GM21737 (cell line): ENCODE measurements around the gene SYNM.

Experiments
- ATAC-seq: cut with Tn5 transposase; IDR thresholded peaks from one replicate; pipeline ENCODE4 v1.9.1; 2021; ENCODE audit warnings: mild to moderate bottlenecking, moderate library complexity; ENCODE audit not compliant: unreplicated experiment

Gene SYNM

GRCh38 chr15:99135194-99135593 is 30.3 kb downstream of the SYNM start:
- peak; percentile 71 for ATAC-seq

- ATAC-seq: no peak
These were observed 32.2 kb downstream of the SYNM start for GRCh38 chr15:99137111-99137546.

- ATAC-seq: no peak
These were observed 33.0 kb downstream of the SYNM start for GRCh38 chr15:99137877-99138276.

GRCh38 chr15:99138491-99138982 is 33.7 kb downstream of the SYNM start:
- ATAC-seq: no peak

- no peak for ATAC-seq
These were observed 34.4 kb downstream of the SYNM start for GRCh38 chr15:99139276-99139675.

GRCh38 chr15:99140590-99140989 is 35.7 kb downstream of the SYNM start:
- no peak for ATAC-seq

GRCh38 chr15:99141943-99142342 is 37.1 kb downstream of the SYNM start:
- ATAC-seq: no peak

GRCh38 chr15:99142562-99142961 is 37.7 kb downstream of the SYNM start:
- no peak for ATAC-seq

- ATAC-seq: no peak
These were observed 38.4 kb downstream of the SYNM start for GRCh38 chr15:99143242-99143641.

GRCh38 chr15:99143655-99144610 is 39.1 kb downstream of the SYNM start:
- ATAC-seq: no peak

- no peak for ATAC-seq
These were observed 40.1 kb downstream of the SYNM start for GRCh38 chr15:99145005-99145404.

GRCh38 chr15:99145778-99146177 is 40.9 kb downstream of the SYNM start:
- ATAC-seq: no peak

- ATAC-seq: no peak
These were observed 41.8 kb downstream of the SYNM start for GRCh38 chr15:99146661-99147060.

- no peak for ATAC-seq
These were observed 44.0 kb downstream of the SYNM start for GRCh38 chr15:99148851-99149276.

- no peak for ATAC-seq
These were observed 44.5 kb downstream of the SYNM start for GRCh38 chr15:99149366-99149765.

GRCh38 chr15:99151156-99151555 is 46.3 kb downstream of the SYNM start:
- no peak for ATAC-seq

- ATAC-seq: no peak
These were observed 48.2 kb downstream of the SYNM start for GRCh38 chr15:99153026-99153535.

- ATAC-seq: no peak
These were observed 49.4 kb downstream of the SYNM start for GRCh38 chr15:99154271-99154670.

GRCh38 chr15:99155961-99156443 is 51.1 kb downstream of the SYNM start:
- ATAC-seq: no peak

- ATAC-seq: no peak
These were observed 52.6 kb downstream of the SYNM start for GRCh38 chr15:99157456-99157855.

GRCh38 chr15:99158626-99159412 is 53.9 kb downstream of the SYNM start:
- no peak for ATAC-seq
